Right lobe of liver (tissue), 4 donors: Measurements from ENCODE around the gene STX4.

ENCODE experiments used
- POLR2A ChIP-seq: fragments of 450-650 bp; IDR thresholded peaks from one replicate; pipeline ENCODE4 v1.6.1; 2017; ENCODE audit warnings: antibody characterized with exemption, mild to moderate bottlenecking
- TF ChIP-seq, protein P1 (sequence below), 4 donors: fragments of 200-600 bp in 3 of 4; fragments of 450-650 bp in 1 of 4; IDR thresholded peaks; one replicate each; pipeline versions ENCODE4 v1.5.1 to v1.8.0; 2016 to 2022; ENCODE audit warnings: antibody characterized with exemption in 4 of 4, mild to moderate bottlenecking in 2 of 4
- donor health status: DM: no; HTN: no; CAD: no.
- donor health status: DM: no; HTN: no; CAD: no.
- donor health status: DM: no; HTN: yes; CAD: no.

DNA sequence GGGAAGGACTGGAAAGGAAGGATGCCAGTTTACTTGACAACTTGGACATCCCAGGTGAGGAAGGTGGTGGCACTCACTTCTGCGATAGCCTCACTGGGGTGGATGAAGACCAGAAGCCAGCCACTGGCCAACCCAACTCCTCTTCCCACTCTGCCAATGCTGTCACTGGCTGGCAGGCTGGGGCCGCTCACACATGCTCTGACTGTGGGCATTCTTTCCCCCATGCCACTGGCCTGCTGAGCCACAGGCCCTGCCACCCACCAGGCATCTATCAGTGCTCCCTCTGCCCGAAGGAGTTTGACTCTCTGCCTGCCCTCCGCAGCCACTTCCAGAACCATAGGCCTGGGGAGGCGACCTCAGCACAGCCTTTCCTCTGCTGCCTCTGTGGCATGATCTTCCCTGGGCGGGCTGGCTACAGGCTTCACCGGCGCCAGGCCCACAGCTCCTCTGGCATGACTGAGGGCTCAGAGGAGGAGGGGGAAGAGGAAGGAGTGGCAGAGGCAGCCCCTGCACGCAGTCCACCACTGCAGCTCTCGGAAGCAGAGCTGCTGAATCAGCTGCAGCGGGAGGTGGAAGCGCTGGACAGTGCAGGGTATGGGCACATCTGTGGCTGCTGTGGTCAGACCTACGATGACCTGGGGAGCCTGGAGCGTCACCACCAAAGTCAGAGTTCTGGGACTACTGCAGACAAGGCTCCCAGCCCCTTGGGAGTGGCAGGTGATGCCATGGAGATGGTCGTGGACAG, 45.4 kb downstream of the STX4 start:
- TF ChIP-seq, protein P1, sequence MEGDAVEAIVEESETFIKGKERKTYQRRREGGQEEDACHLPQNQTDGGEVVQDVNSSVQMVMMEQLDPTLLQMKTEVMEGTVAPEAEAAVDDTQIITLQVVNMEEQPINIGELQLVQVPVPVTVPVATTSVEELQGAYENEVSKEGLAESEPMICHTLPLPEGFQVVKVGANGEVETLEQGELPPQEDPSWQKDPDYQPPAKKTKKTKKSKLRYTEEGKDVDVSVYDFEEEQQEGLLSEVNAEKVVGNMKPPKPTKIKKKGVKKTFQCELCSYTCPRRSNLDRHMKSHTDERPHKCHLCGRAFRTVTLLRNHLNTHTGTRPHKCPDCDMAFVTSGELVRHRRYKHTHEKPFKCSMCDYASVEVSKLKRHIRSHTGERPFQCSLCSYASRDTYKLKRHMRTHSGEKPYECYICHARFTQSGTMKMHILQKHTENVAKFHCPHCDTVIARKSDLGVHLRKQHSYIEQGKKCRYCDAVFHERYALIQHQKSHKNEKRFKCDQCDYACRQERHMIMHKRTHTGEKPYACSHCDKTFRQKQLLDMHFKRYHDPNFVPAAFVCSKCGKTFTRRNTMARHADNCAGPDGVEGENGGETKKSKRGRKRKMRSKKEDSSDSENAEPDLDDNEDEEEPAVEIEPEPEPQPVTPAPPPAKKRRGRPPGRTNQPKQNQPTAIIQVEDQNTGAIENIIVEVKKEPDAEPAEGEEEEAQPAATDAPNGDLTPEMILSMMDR (IDR thresholded peaks at IDR 0.05) = no peak
- TF ChIP-seq POLR2A = no peak
